ENCODE measurements around the gene RBM12. TPM values are rescaled to one million over a fixed set of nuclear protein-coding genes. Genes with fewer than 3 reads are reported as not detected.

Gene RBM12
- total RNA-seq, 2 experiments from 2014 or later: 66.3 to 152 TPM

DNA sequence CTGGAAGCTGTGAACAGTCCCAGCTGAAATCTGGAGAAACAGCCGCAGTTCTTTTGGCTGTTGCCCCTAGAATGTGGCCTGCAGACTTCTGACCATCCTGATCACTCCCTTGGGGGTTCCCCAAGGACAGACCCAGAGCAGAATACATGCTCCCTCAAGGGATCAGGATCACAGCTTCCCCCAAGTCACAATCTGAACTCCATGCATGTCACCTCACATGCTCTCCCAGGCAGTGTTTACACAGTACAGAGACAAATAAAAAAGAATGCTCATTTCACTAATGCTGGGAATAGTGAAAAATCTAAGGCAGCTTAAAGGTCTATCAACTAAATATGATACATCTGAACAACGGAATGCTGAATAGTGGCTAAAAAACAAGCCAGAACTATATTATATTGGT, 28.6 kb downstream of the RBM12 start:
- Histone ChIP-seq H3K4me3 (ENCODE audit: low read depth, low read length, poor library complexity, severe bottlenecking) (no peak overlapping the region), H3K36me3 (ENCODE audit: insufficient read depth, low read length) (peaks cover 16% of the 10 kb centered on the region; the same call in 1 of the 2 replicates), H3K9me3 (ENCODE audit: low read length) (no peaks in the 10 kb centered on the region), H4K20me1 (ENCODE audit: insufficient read depth, low read length) (no peaks in the 10 kb centered on the region), H3K27ac (ENCODE audit: low read depth, low read length, poor library complexity, severe bottlenecking) (no peak overlapping the region), H3K4me2 (ENCODE audit: low read length) (no peak overlapping the region), H3K9me2 (ENCODE audit: insufficient read depth, low read length) (no peaks in the 10 kb centered on the region), H3K79me2 (ENCODE audit: insufficient read depth, low read depth, low read length) (peaks cover 12% of the 10 kb centered on the region; the same call in 1 of the 2 replicates), H2AFZ (ENCODE audit: low read length) (no peak overlapping the region), H3K4me1 (ENCODE audit: insufficient read depth, low read length, poor library complexity, severe bottlenecking) (no peaks in the 10 kb centered on the region)
- ChIA-PET CTCF (ENCODE audit: unreplicated experiment) (interaction anchor here (0.6 kb wide), 1 partner anchor 153 kb away, joined by 3 read pairs; no protein-coding TSS in a partner anchor), POLR2A (interaction anchor here (0.6 kb wide), 1 partner anchor 379 kb away, joined by 3 read pairs; no protein-coding TSS in a partner anchor)
- intact Hi-C loops (cut with micrococcal nuclease; ENCODE audit: unreplicated experiment): no loop called here
- TF ChIP-seq, protein P1, sequence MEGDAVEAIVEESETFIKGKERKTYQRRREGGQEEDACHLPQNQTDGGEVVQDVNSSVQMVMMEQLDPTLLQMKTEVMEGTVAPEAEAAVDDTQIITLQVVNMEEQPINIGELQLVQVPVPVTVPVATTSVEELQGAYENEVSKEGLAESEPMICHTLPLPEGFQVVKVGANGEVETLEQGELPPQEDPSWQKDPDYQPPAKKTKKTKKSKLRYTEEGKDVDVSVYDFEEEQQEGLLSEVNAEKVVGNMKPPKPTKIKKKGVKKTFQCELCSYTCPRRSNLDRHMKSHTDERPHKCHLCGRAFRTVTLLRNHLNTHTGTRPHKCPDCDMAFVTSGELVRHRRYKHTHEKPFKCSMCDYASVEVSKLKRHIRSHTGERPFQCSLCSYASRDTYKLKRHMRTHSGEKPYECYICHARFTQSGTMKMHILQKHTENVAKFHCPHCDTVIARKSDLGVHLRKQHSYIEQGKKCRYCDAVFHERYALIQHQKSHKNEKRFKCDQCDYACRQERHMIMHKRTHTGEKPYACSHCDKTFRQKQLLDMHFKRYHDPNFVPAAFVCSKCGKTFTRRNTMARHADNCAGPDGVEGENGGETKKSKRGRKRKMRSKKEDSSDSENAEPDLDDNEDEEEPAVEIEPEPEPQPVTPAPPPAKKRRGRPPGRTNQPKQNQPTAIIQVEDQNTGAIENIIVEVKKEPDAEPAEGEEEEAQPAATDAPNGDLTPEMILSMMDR (conservative IDR thresholded peaks at IDR 0.05; ENCODE audit: low read length): no peak
- TF ChIP-seq EZH2phosphoT487 (IDR thresholded peaks at IDR 0.05; ENCODE audit: borderline replicate concordance, low read depth, low read length): no peak
- BruUV-seq (replicated peaks): no TSS peak
- DNase-seq (ENCODE audit: low spot score): no peak

DNA sequence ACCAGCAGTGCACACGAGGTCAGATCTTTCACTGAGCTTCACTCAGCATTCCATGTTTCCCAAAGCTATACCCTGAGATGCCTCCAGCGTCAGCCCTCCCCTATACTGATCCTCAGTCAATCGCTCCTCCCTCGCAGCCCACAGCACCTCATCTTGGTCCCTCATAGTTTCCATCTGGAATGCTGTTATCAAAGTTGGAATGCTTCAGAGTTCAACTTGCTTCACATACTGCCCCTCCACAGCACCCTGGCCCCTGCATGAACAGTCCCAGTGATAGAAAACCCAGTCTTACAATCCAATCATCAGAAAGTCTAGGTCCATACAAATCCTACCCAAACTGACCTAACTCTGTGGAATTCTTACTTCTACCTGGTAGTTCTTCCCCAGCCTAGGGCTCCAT, 29.0 kb downstream of the RBM12 start:
- POLR2A ChIA-PET: interaction anchor here (0.6 to 1.4 kb wide), 3 partner anchors 9 to 378 kb away, joined by 3 to 7 read pairs (median 4); no protein-coding TSS in a partner anchor
- no peaks in the 10 kb centered on the region for H3K9me3 ChIP-seq (ENCODE audit: low read length)
- TF ChIP-seq, protein P1 (conservative IDR thresholded peaks at IDR 0.05; ENCODE audit: low read length): no peak
- no peak for TF ChIP-seq EZH2phosphoT487 (IDR thresholded peaks at IDR 0.05; ENCODE audit: borderline replicate concordance, low read depth, low read length)
- no TSS peak for BruUV-seq (replicated peaks)
- no peak overlapping the region for H2AFZ ChIP-seq (ENCODE audit: low read length)
- H3K79me2 ChIP-seq (ENCODE audit: insufficient read depth, low read depth, low read length): peaks cover 12% of the 10 kb centered on the region; the same call in 1 of the 2 replicates
- no peaks in the 10 kb centered on the region for H4K20me1 ChIP-seq (ENCODE audit: insufficient read depth, low read length)
- intact Hi-C loops (cut with micrococcal nuclease; ENCODE audit: unreplicated experiment): no loop called here
- no peak for DNase-seq (ENCODE audit: low spot score)
- H3K9me2 ChIP-seq (ENCODE audit: insufficient read depth, low read length): no peaks in the 10 kb centered on the region
- no peak overlapping the region for H3K4me2 ChIP-seq (ENCODE audit: low read length)
- no peaks in the 10 kb centered on the region for H3K4me1 ChIP-seq (ENCODE audit: insufficient read depth, low read length, poor library complexity, severe bottlenecking)
- H3K4me3 ChIP-seq (ENCODE audit: low read depth, low read length, poor library complexity, severe bottlenecking): no peak overlapping the region
- no peak overlapping the region for H3K27ac ChIP-seq (ENCODE audit: low read depth, low read length, poor library complexity, severe bottlenecking)
- peaks cover 21% of the 10 kb centered on the region; the same call in 1 of the 2 replicates for H3K36me3 ChIP-seq (ENCODE audit: insufficient read depth, low read length)
- CTCF ChIA-PET (ENCODE audit: unreplicated experiment): no interaction called here

DNA sequence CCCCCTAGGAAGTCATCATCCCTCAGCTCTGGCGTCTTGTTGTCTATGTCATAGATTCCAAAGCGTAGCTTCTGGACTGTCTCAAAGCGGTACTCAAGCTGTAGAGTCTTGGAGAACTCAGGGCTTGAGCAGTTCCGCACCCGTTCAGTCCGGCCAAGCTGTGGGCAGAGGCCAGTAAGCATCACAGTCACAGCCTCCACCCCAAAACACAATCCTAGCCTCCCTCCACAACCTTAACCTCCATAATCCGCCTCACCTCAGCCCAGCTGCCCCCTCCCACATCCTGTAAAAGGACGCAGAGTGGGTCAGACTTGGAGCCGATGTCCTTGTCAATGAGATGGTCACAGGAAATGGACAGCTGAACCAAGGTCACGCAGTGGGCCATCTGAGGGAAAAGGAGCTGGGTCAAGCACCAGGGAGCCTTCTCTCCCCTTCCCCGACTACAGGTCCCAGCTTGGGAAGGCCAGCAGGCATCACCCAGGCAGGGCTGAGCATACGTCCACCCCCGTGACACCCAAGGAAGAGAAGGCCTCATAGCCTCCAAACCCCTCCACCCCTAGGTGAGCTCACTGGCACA, 32.1 kb downstream of the RBM12 start:
- Histone ChIP-seq H4K20me1 (ENCODE audit: insufficient read depth, low read length) (no peaks in the 10 kb centered on the region), H3K79me2 (ENCODE audit: insufficient read depth, low read depth, low read length) (no peaks in the 10 kb centered on the region), H3K27ac (ENCODE audit: low read depth, low read length, poor library complexity, severe bottlenecking) (no peak overlapping the region), H3K4me2 (ENCODE audit: low read length) (no peak overlapping the region), H3K4me1 (ENCODE audit: insufficient read depth, low read length, poor library complexity, severe bottlenecking) (no peaks in the 10 kb centered on the region), H3K9me2 (ENCODE audit: insufficient read depth, low read length) (no peaks in the 10 kb centered on the region), H3K4me3 (ENCODE audit: low read depth, low read length, poor library complexity, severe bottlenecking) (no peak overlapping the region), H3K9me3 (ENCODE audit: low read length) (no peaks in the 10 kb centered on the region), H3K36me3 (ENCODE audit: insufficient read depth, low read length) (peaks cover 46% of the 10 kb centered on the region), H2AFZ (ENCODE audit: low read length) (no peak overlapping the region)
- BruUV-seq (replicated peaks): no TSS peak
- intact Hi-C loops (cut with micrococcal nuclease; ENCODE audit: unreplicated experiment): no loop called here
- TF ChIP-seq, protein P1 (conservative IDR thresholded peaks at IDR 0.05; ENCODE audit: low read length): no peak
- TF ChIP-seq EZH2phosphoT487 (IDR thresholded peaks at IDR 0.05; ENCODE audit: borderline replicate concordance, low read depth, low read length): no peak
- ChIA-PET POLR2A (interaction anchor here (0.6 kb wide), 1 partner anchor 15 kb away, joined by 5 read pairs; no protein-coding TSS in a partner anchor), CTCF (ENCODE audit: unreplicated experiment) (no interaction called here)
- DNase-seq (ENCODE audit: low spot score): no peak

Measured in OCI-LY7 (cell line).